B cell (primary cell): ENCODE results near the gene CSNK1E. TPM values are rescaled to one million over a fixed set of nuclear protein-coding genes. Genes with fewer than 3 reads are reported as not detected.

Experiments used
- ATAC-seq: fragments of 200-7000 bp; cut with Tn5 transposase; one replicate; pipeline ENCODE4 v1.10.0; 2021; ENCODE audit warnings: low read depth, mild to moderate bottlenecking, moderate number of reproducible peaks, moderate library complexity
- CTCF ChIA-PET: fragments of 350-600 bp; sonication (Branson Sonifier 250); formaldehyde crosslinking; loops from one replicate; lab custom pipeline; 2021; ENCODE audit warnings: antibody characterized with exemption, inconsistent platforms; lab: Charles Lee
- POLR2A ChIA-PET: fragments of 350-600 bp; sonication (Branson Sonifier 250); formaldehyde crosslinking; loops from one replicate; lab custom pipeline; 2021; ENCODE audit warnings: antibody characterized with exemption; lab: Charles Lee
- DNase-seq: peaks from one replicate; pipeline ENCODE4 v3.0.0; 2013
- H2AFZ ChIP-seq: 2 replicates; pipeline ENCODE4 v1.6.1; 2012; ENCODE audit warnings: mild to moderate bottlenecking, low read depth, low read length; ENCODE audit not compliant: insufficient read depth, poor library complexity, severe bottlenecking
- H3K27ac ChIP-seq, 2 donors: 1 replicate in 1 of 2; 2 replicates in 1 of 2; pipeline ENCODE4 v1.5.1; 2012 to 2013; ENCODE audit warnings: low read length in 2 of 2, mild to moderate bottlenecking in 2 of 2, moderate library complexity in 1 of 2
- H3K27me3 ChIP-seq, 4 experiments: fragments of 200-600 bp in 1 of 4; sonication (generic) in 1 of 4; replicated peaks in 1 of 4; 1 replicate in 2 of 4; 2 replicates in 2 of 4; pipeline versions ENCODE4 v1.6.1 to v1.7.0; 2013 to 2016; ENCODE audit warnings: low read length in 3 of 4, mild to moderate bottlenecking in 2 of 4, mixed read lengths in 1 of 4, moderate library complexity in 1 of 4; ENCODE audit not compliant: insufficient read depth in 4 of 4, control insufficient read depth in 3 of 4; ENCODE audit errors: control extremely low read depth in 1 of 4
- H3K36me3 ChIP-seq, 2 experiments: replicated peaks in 1 of 2; 1 replicate in 1 of 2; 2 replicates in 1 of 2; pipeline versions ENCODE4 v1.6.1 to v1.7.1; 2013; ENCODE audit warnings: low read length in 1 of 2; ENCODE audit not compliant: insufficient read depth in 2 of 2, control insufficient read depth in 1 of 2; ENCODE audit errors: control extremely low read depth in 1 of 2, extremely low read depth in 1 of 2
- H3K4me1 ChIP-seq, 2 donors: fragments of 200-600 bp in 1 of 2; sonication (generic) in 1 of 2; 1 replicate in 1 of 2; 2 replicates in 1 of 2; pipeline versions ENCODE4 v1.5.1 to v1.6.1; 2013 to 2017; ENCODE audit warnings: low read length in 2 of 2; ENCODE audit not compliant: control insufficient read depth in 2 of 2, insufficient read depth in 2 of 2
- H3K4me2 ChIP-seq: replicated peaks from 2 replicates; pipeline ENCODE3; 2012; ENCODE audit warnings: mild to moderate bottlenecking, low read depth, low read length; ENCODE audit not compliant: poor library complexity, severe bottlenecking
- H3K4me3 ChIP-seq, 5 experiments: fragments of 200-600 bp in 1 of 5; sonication (generic) in 1 of 5; 1 replicate in 3 of 5; 2 replicates in 2 of 5; pipeline versions ENCODE4 v1.5.1 to v1.7.0; 2011 to 2016; ENCODE audit warnings: low read length in 4 of 5, mild to moderate bottlenecking in 4 of 5, low read depth in 2 of 5, control low read depth in 1 of 5, moderate library complexity in 1 of 5; ENCODE audit not compliant: insufficient read depth in 1 of 5; ENCODE audit errors: control extremely low read depth in 1 of 5, extremely low read depth in 1 of 5
- H3K79me2 ChIP-seq: fragments of 200-600 bp; sonication (generic); one replicate; pipeline ENCODE4 v1.6.0; 2016; ENCODE audit warnings: low read length; ENCODE audit not compliant: control insufficient read depth, insufficient read depth
- H3K9ac ChIP-seq: fragments of 200-600 bp; sonication (generic); 2 replicates; pipeline ENCODE4 v1.6.1; 2017; ENCODE audit warnings: mild to moderate bottlenecking, low read length, moderate library complexity
- H3K9me3 ChIP-seq, 3 donors: one replicate each; pipeline versions ENCODE4 v1.6.1 to v1.7.1; 2013; ENCODE audit warnings: low read length in 2 of 3; ENCODE audit not compliant: control insufficient read depth in 2 of 3, insufficient read depth in 1 of 3; ENCODE audit errors: control extremely low read depth in 1 of 3
- H4K20me1 ChIP-seq: 2 replicates; pipeline ENCODE4 v1.6.0; 2012; ENCODE audit warnings: mild to moderate bottlenecking, low read length; ENCODE audit not compliant: insufficient read depth, control insufficient read depth, poor library complexity, severe bottlenecking
- H3K27ac Mint-ChIP-seq: one replicate; pipeline ENCODE4 v1.8.0; 2021; ENCODE audit warnings: mixed read lengths
- H3K27me3 Mint-ChIP-seq: one replicate; pipeline ENCODE4 v1.8.0; 2021; ENCODE audit warnings: mixed read lengths
- H3K4me1 Mint-ChIP-seq: one replicate; pipeline ENCODE4 v1.8.0; 2021; ENCODE audit warnings: mixed read lengths
- H3K4me3 Mint-ChIP-seq: one replicate; pipeline ENCODE4 v1.8.0; 2021; ENCODE audit warnings: mixed read lengths
- H3K9me3 Mint-ChIP-seq: one replicate; pipeline ENCODE4 v1.8.0; 2022; ENCODE audit warnings: mixed read lengths; ENCODE audit not compliant: insufficient read depth
- EZH2 ChIP-seq: IDR thresholded peaks from 2 replicates; pipeline ENCODE4 v1.6.1; 2012; ENCODE audit warnings: borderline replicate concordance, low read depth, mild to moderate bottlenecking, moderate library complexity, low read length; ENCODE audit not compliant: insufficient read depth, poor library complexity, severe bottlenecking
- WGBS: methylation state at CpG from one replicate; pipeline ENCODE4 v1.1.5; 2013; ENCODE audit warnings: missing lambda C conversion rate; ENCODE audit not compliant: insufficient coverage; 5-methylcytosine and 5-hydroxymethylcytosine counted together
- intact Hi-C: fragments of 100-400 bp; cut with micrococcal nuclease; formaldehyde crosslinking; loops from one replicate; pipeline ENCODE4 v1.10.0; 2022
- polyA plus RNA-seq: library from polyadenylated mRNA; depleted of rRNA; stranded (reverse); fragments of >200 nt; gene quantifications from 2 replicates; pipeline ENCODE4 v1.2.3, GENCODE V29; 2012
- total RNA-seq, 2 donors: library from RNA; stranded (reverse); fragments of 120-200 nt in 1 of 2; gene quantifications; 1 replicate in 1 of 2; 2 replicates in 1 of 2; pipeline versions ENCODE4 v1.2.3 to v1.2.4, GENCODE V29; 2013 to 2022
- TF ChIP-seq, protein P1 (sequence below): fragments of 200-600 bp; IDR thresholded peaks from one replicate; pipeline ENCODE4 v1.8.0; 2022; ENCODE audit warnings: antibody characterized with exemption, mild to moderate bottlenecking

Gene CSNK1E
- total and polyA plus RNA-seq, 2 donors (not counting 1 experiment from before 2014, with no cell fraction given): 113 to 133 TPM

GRCh38 chr22:38248280-38248679 is 69.0 kb downstream of the CSNK1E start:
- ATAC-seq: no peak
- H3K27ac ChIP-seq: no peak overlapping the region
- no peaks in the 10 kb centered on the region for H3K9me3 Mint-ChIP-seq
- H3K27me3 Mint-ChIP-seq: no peaks in the 10 kb centered on the region
- peaks cover 14% of the 10 kb centered on the region for H3K4me1 Mint-ChIP-seq
- H3K27ac Mint-ChIP-seq: no peak overlapping the region
- WGBS: 100% methylated on average over 5 of the region's 6 CpGs
- H3K36me3 ChIP-seq: peaks cover 0 to 11% of the 10 kb centered on the region in 2 experiments
- no peak for TF ChIP-seq EZH2
- TF ChIP-seq, protein P1, sequence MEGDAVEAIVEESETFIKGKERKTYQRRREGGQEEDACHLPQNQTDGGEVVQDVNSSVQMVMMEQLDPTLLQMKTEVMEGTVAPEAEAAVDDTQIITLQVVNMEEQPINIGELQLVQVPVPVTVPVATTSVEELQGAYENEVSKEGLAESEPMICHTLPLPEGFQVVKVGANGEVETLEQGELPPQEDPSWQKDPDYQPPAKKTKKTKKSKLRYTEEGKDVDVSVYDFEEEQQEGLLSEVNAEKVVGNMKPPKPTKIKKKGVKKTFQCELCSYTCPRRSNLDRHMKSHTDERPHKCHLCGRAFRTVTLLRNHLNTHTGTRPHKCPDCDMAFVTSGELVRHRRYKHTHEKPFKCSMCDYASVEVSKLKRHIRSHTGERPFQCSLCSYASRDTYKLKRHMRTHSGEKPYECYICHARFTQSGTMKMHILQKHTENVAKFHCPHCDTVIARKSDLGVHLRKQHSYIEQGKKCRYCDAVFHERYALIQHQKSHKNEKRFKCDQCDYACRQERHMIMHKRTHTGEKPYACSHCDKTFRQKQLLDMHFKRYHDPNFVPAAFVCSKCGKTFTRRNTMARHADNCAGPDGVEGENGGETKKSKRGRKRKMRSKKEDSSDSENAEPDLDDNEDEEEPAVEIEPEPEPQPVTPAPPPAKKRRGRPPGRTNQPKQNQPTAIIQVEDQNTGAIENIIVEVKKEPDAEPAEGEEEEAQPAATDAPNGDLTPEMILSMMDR: no peak
- H3K4me1 ChIP-seq: peaks cover 5 to 10% of the 10 kb centered on the region in 2 donors
- H3K27me3 ChIP-seq: no peaks in the 10 kb centered on the region
- ChIA-PET CTCF (interaction anchor here (1.1 kb wide), 1 partner anchor 21 kb away, joined by 3 read pairs; no protein-coding TSS in a partner anchor), POLR2A (no interaction called here)
- H3K4me3 ChIP-seq: no peak overlapping the region
- no peak for DNase-seq
- H3K9me3 ChIP-seq: peaks cover 0 to 15% (median 6%) of the 10 kb centered on the region in 3 donors
- H3K79me2 ChIP-seq: peaks cover 7% of the 10 kb centered on the region
- H3K4me2 ChIP-seq: no peak overlapping the region
- no peak overlapping the region for H2AFZ ChIP-seq
- intact Hi-C loops: no loop called here
- peaks cover 8% of the 10 kb centered on the region for H4K20me1 ChIP-seq
- no peak overlapping the region for H3K9ac ChIP-seq
- no peak overlapping the region for H3K4me3 Mint-ChIP-seq

GRCh38 chr22:38247713-38248112 is 69.5 kb downstream of the CSNK1E start:
- no peaks in the 10 kb centered on the region for H3K9me3 Mint-ChIP-seq
- intact Hi-C loops: no loop called here
- 97% methylated on average over 12 of the region's 12 CpGs for WGBS
- Histone ChIP-seq H4K20me1 (peaks cover 8% of the 10 kb centered on the region), H3K4me1 (peaks cover 5 to 10% of the 10 kb centered on the region in 2 donors), H3K9me3 (peaks cover 0 to 15% (median 6%) of the 10 kb centered on the region in 3 donors), H3K36me3 (peaks cover 0 to 11% of the 10 kb centered on the region in 2 experiments), H2AFZ (no peak overlapping the region), H3K27me3 (no peaks in the 10 kb centered on the region), H3K4me3 (no peak overlapping the region), H3K4me2 (no peak overlapping the region), H3K9ac (no peak overlapping the region), H3K27ac (no peak overlapping the region), H3K79me2 (peaks cover 7% of the 10 kb centered on the region)
- ChIA-PET POLR2A (no interaction called here), CTCF (interaction anchor here (1.1 kb wide), 1 partner anchor 20 kb away, joined by 3 read pairs; no protein-coding TSS in a partner anchor)
- no peak overlapping the region for H3K4me3 Mint-ChIP-seq
- DNase-seq (no peak), ATAC-seq (no peak)
- TF ChIP-seq, protein P1: no peak
- TF ChIP-seq EZH2: no peak
- no peak overlapping the region for H3K27ac Mint-ChIP-seq
- peaks cover 14% of the 10 kb centered on the region for H3K4me1 Mint-ChIP-seq
- no peaks in the 10 kb centered on the region for H3K27me3 Mint-ChIP-seq
